ENCODE data around the gene LHB.

Gene LHB

GRCh38 chr19:48970923-48971395 is 45.9 kb downstream of the LHB start:
- peak; percentile 29 for DNase-seq

DNA sequence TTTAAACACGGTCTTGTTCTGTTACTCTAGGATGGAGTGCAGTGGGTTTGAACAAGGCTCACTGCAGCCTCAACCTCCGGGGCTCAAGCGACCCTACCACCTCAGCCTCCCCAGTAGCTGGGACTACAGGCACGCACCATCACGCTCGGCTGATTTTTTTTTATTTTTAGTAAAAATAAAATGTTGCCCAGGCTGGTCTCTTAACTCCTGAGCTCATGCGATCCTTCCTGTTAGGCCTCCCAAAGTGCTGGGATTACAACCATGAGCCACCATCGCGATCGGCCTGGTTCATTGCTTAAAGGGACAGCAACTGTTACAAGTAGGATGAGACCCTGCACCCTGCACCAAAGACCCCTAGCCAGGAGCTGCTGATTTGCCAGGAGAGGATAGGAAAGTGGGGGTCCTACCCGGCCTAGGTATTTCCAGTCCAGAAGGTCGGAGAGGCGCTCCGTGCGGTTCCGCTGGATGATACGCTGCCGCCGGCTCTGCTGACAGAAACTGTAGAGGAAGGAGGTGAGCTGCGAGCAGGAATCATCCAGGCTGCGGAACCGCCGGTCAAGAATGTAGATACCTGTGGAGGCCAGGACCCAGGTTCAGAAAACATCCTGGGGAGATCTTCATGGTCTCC is 46.6 kb downstream of the LHB start:
- DNase-seq: no peak

- no peak for DNase-seq
Measured at GRCh38 chr19:48969276-48970138, 47.4 kb downstream of the LHB start.

DNA sequence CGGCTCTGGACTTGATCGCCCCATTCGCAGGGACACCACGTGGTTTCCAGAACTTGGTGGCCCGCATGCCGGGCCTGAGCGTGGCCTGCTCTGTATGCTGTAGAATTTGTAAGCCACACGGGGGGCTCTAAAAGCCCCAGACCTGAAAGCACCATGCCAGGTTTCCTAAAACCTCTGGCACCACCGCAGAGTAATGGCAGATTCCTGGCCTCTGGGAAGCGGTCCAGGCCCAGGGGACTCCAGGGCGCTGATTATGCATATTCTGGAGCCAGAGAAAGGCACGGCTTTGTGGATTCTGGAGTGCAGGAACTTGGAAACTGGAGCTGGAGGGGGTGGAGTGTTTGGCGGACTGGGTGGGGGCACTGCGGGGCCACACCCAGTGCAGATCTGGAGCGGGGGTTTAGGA is 48.1 kb downstream of the LHB start:
- DNase-seq: no peak

DNA sequence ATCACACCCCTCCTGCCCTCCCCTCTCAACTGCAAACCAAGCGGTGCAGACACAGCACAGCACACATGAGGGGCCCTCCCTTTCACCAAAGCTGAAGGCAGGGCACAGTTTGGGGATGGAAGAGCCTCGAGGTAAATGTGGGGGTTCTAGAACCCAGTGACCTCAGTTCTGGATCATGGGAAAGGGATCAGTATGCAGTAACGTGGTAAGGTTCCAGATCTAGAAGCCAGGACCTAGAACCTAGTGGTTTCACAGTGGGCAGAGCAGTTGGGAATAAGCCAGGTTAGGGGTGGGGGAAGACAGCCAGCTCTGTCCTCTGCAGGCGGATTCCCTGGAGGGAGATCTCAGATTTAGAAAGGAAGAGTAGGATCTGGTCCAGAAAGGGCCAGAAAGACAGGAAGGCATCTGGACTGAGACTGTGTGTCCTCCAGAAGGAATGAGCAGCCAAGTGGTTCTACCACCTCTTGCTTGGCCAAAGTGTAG is 48.7 kb downstream of the LHB start:
- DNase-seq: no peak

GRCh38 chr19:48967346-48968178 is 49.3 kb downstream of the LHB start:
- DNase-seq: no peak

DNA sequence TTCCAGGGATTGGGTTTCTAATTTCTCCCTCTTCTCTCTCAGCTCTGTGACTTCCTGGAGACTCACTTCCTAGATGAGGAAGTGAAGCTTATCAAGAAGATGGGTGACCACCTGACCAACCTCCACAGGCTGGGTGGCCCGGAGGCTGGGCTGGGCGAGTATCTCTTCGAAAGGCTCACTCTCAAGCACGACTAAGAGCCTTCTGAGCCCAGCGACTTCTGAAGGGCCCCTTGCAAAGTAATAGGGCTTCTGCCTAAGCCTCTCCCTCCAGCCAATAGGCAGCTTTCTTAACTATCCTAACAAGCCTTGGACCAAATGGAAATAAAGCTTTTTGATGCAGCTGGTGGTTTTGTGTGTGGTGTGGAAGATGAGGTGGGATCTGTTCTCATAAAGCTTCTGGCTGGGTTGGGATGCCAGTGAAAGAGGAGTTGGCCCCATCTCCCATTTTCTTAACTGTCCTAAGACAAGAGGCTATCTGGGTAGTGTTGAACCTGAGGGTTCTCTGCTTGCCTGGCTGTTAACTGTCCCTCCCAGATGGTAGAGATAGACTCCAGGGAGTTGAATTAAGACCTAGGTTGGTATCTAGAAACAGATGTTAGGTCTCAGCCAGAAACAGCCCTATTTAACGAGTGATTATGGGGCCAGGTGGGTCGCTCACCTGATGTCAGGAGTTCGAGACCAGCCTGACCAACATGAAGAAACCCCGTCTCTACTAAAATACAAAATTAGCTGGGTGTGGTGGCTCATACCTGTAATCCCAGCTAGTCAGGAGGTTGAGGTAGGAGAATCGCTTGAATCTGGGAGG is 50.1 kb downstream of the LHB start:
- DNase-seq: no peak
